Fibroblast of pulmonary artery (primary cell): Measurements from ENCODE around the gene CRYBA2.

Experiments
- DNase-seq: peaks from one replicate; pipeline ENCODE4 v3.0.0-alpha.2; 2010; ENCODE audit warnings: low read depth
- H3K4me3 ChIP-seq: replicated peaks from 2 replicates; pipeline ENCODE4 v1.5.1; 2011; ENCODE audit warnings: low read depth, mild to moderate bottlenecking, control low read depth, low read length, moderate library complexity
- CTCF ChIP-seq: IDR thresholded peaks from 2 replicates; pipeline ENCODE4 v1.5.1; 2011; ENCODE audit warnings: mild to moderate bottlenecking, control low read depth, low read length, inconsistent platforms; ENCODE audit errors: missing control alignments

The CRYBA2 gene

GRCh38 chr2:218992703-218993344, 398 bp downstream of the CRYBA2 start:
- TF ChIP-seq CTCF = no peak
- no peak for DNase-seq
- H3K4me3 ChIP-seq = no peak overlapping the region

GRCh38 chr2:218992196-218992595, 1.0 kb downstream of the CRYBA2 start:
- no peak for DNase-seq
- no peak for TF ChIP-seq CTCF
- no peak overlapping the region for H3K4me3 ChIP-seq

- DNase-seq = peak; percentile 43
- no peak for TF ChIP-seq CTCF
Measured at GRCh38 chr2:218991674-218992168, 1.5 kb downstream of the CRYBA2 start.

GRCh38 chr2:218990612-218991011, 2.6 kb downstream of the CRYBA2 start:
- no peak for TF ChIP-seq CTCF
- no peak for DNase-seq
- H3K4me3 ChIP-seq = no peak overlapping the region

More at GRCh38 chr2:218991674-218992168, 1.5 kb downstream of the CRYBA2 start:
- H3K4me3 ChIP-seq = no peak overlapping the region

- no peak overlapping the region for H3K4me3 ChIP-seq
- no peak for DNase-seq
Measured at GRCh38 chr2:218990052-218990451, 3.2 kb downstream of the CRYBA2 start.

GRCh38 chr2:218988650-218989049, 4.6 kb downstream of the CRYBA2 start:
- TF ChIP-seq CTCF = no peak
- H3K4me3 ChIP-seq = no peak overlapping the region
- DNase-seq = no peak

More at GRCh38 chr2:218990052-218990451, 3.2 kb downstream of the CRYBA2 start:
- TF ChIP-seq CTCF = no peak

- TF ChIP-seq CTCF = no peak
- no peak overlapping the region for H3K4me3 ChIP-seq
Measured at GRCh38 chr2:218988164-218988563, 5.1 kb downstream of the CRYBA2 start.

More at GRCh38 chr2:218988164-218988563, 5.1 kb downstream of the CRYBA2 start:
- DNase-seq = no peak
